Hematopoietic multipotent progenitor cell treated with erythropoietin and hydrocortisone succinate and interleukin-3 and kit ligand, for 4 days (in vitro differentiated cells): ENCODE data around the gene KDELR3.
A peak's percentile ranks its signal among the peaks of the same experiment; 100 is the strongest.
"Not testable (repeated sequence)": the region's sequence is repeated elsewhere in the genome, so short reads cannot be mapped to it uniquely, and the experiment has no call there.

ENCODE experiments used
- DNase-seq: peaks from one replicate; pipeline ENCODE4 v3.0.0-alpha.2; 2015

KDELR3 gene

GRCh38 chr22:38456841-38457699, 10.8 kb upstream of the KDELR3 start:
- DNase-seq, result no peak

GRCh38 chr22:38460426-38460840, 7.5 kb upstream of the KDELR3 start:
- no peak for DNase-seq

- DNase-seq, result no peak
Observed at GRCh38 chr22:38461057-38461413, 6.9 kb upstream of the KDELR3 start.

- peak; percentile 92 for DNase-seq
Observed at GRCh38 chr22:38461414-38462081, 6.3 kb upstream of the KDELR3 start.

GRCh38 chr22:38462960-38463784, 4.7 kb upstream of the KDELR3 start:
- DNase-seq, result peak; percentile 53

- no peak for DNase-seq
Observed at GRCh38 chr22:38464992-38465672, 2.8 kb upstream of the KDELR3 start.

GRCh38 chr22:38465673-38466490, 2.0 kb upstream of the KDELR3 start:
- DNase-seq, result no peak

- no peak for DNase-seq
Observed at GRCh38 chr22:38467438-38467903, 425 bp upstream of the KDELR3 start.

- DNase-seq, result peak; percentile 52
Observed at GRCh38 chr22:38468443-38469305, 778 bp downstream of the KDELR3 start.

- no peak for DNase-seq
Observed at GRCh38 chr22:38469306-38469781, 1.4 kb downstream of the KDELR3 start.

- DNase-seq, result not testable (repeated sequence)
Observed at GRCh38 chr22:38470179-38470578, 2.3 kb downstream of the KDELR3 start.

- DNase-seq, result no peak
Observed at GRCh38 chr22:38471237-38471636, 3.3 kb downstream of the KDELR3 start.

- DNase-seq, result no peak
Observed at GRCh38 chr22:38474003-38474607, 6.2 kb downstream of the KDELR3 start.

- no peak for DNase-seq
Observed at GRCh38 chr22:38477585-38477984, 9.7 kb downstream of the KDELR3 start.

GRCh38 chr22:38479096-38479837, 11.4 kb downstream of the KDELR3 start:
- no peak for DNase-seq

GRCh38 chr22:38481162-38481870, 13.4 kb downstream of the KDELR3 start:
- DNase-seq, result no peak

GRCh38 chr22:38481871-38482332, 14.0 kb downstream of the KDELR3 start:
- no peak for DNase-seq

GRCh38 chr22:38482662-38483308, 14.9 kb downstream of the KDELR3 start:
- no peak for DNase-seq
